Right cardiac atrium (tissue), 5 donors: ENCODE results near the gene TFG. TPM values are rescaled to one million over a fixed set of nuclear protein-coding genes. Genes with fewer than 3 reads are reported as not detected.

Experiments
- ATAC-seq, 2 donors: fragments of 200-7000 bp; cut with Tn5 transposase; one replicate each; pipeline versions ENCODE4 v1.8.0 to v1.9.1; 2020; ENCODE audit warnings: moderate library complexity in 2 of 2, mild to moderate bottlenecking in 1 of 2
- DNase-seq, 3 donors: peaks; one replicate each; pipeline ENCODE4 v3.0.0-alpha.2; 2020
- H3K27ac ChIP-seq: one replicate; pipeline ENCODE4 v1.5.1; 2013; ENCODE audit warnings: mild to moderate bottlenecking, low read length, control low read depth, moderate library complexity
- H3K27me3 ChIP-seq: one replicate; pipeline ENCODE4 v1.6.1; 2013; ENCODE audit not compliant: control insufficient read depth, insufficient read depth
- H3K4me1 ChIP-seq: one replicate; pipeline ENCODE4 v1.6.1; 2013; ENCODE audit warnings: low read length; ENCODE audit not compliant: control insufficient read depth, insufficient read depth
- H3K4me3 ChIP-seq: one replicate; pipeline ENCODE4 v1.5.1; 2013; ENCODE audit warnings: low read length, control low read depth
- H3K9me3 ChIP-seq: one replicate; pipeline ENCODE4 v1.6.1; 2013; ENCODE audit warnings: low read length; ENCODE audit not compliant: control insufficient read depth
- WGBS: extraction: QIAGEN DNeasy Blood & Tissue Kit; methylation state at CpG from one replicate; pipeline ENCODE4 v1.1.7; 2013; 5-methylcytosine and 5-hydroxymethylcytosine counted together
- intact Hi-C, 4 donors: fragments of 100-400 bp; cut with DNase I; formaldehyde crosslinking; loops; one replicate each; pipeline versions ENCODE4 v1.11.0 to v1.14.0; 2022 to 2023
- polyA plus RNA-seq: library from polyadenylated mRNA; stranded (reverse); fragments of 200-250 nt; gene quantifications from one replicate; pipeline ENCODE4 v1.2.3, GENCODE V29; 2013
- total RNA-seq, 4 donors: library from RNA; stranded (reverse); fragmentation: NEBNext Ultra II Directional; extraction: Animal tissue kit (Norgen Biotek cat#: 25700); gene quantifications; one replicate each; pipeline ENCODE4 v1.2.1, GENCODE V29; 2021
- donor health status: healthy with polysubstance abuse.
- donor health status: DM: no; HTN: yes; CAD: no.
- donor health status: DM: no; HTN: no; CAD: no.
- donor health status: DM: no; HTN: yes; CAD: no; lungs with severe emphysema.
- donor health status: DM: yes; HTN: yes; CAD: no.

Gene TFG
- total and polyA plus RNA-seq, 5 donors = 81.6 to 98.6 (median 89.0) TPM

- no peaks in the 10 kb centered on the region for H3K9me3 ChIP-seq
- no peak overlapping the region for H3K4me3 ChIP-seq
- peaks cover 3% of the 10 kb centered on the region for H3K4me1 ChIP-seq
- DNase-seq (peak; percentile 51 to 77 (median 57)), ATAC-seq (peak; percentile 40 to 57)
- H3K27me3 ChIP-seq = no peaks in the 10 kb centered on the region
- no peak overlapping the region for H3K27ac ChIP-seq
- intact Hi-C loops = no loop called here
- 21% methylated on average over 2 of the region's 2 CpGs for WGBS
Measured at GRCh38 chr3:100756441-100756840, 47.1 kb downstream of the TFG start.

- Histone ChIP-seq H3K27ac (no peak overlapping the region), H3K27me3 (no peaks in the 10 kb centered on the region), H3K9me3 (no peaks in the 10 kb centered on the region), H3K4me3 (no peak overlapping the region), H3K4me1 (peaks cover 3% of the 10 kb centered on the region)
- DNase-seq (no peak), ATAC-seq (peak in 1 of 2 donors; percentile 28)
- WGBS = 50% methylated on average over 3 of the region's 3 CpGs
- intact Hi-C loops = no loop called here
Measured at GRCh38 chr3:100759159-100759558, 49.9 kb downstream of the TFG start.

GRCh38 chr3:100759950-100760349, 50.7 kb downstream of the TFG start:
- DNase-seq = no peak
- intact Hi-C loops = no loop called here
- Histone ChIP-seq H3K27ac (no peak overlapping the region), H3K4me1 (peaks cover 3% of the 10 kb centered on the region), H3K27me3 (no peaks in the 10 kb centered on the region), H3K9me3 (no peaks in the 10 kb centered on the region), H3K4me3 (no peak overlapping the region)
- ATAC-seq = no peak

- 39% methylated on average over 4 of the region's 4 CpGs for WGBS
- no peaks in the 10 kb centered on the region for H3K27me3 ChIP-seq
- ATAC-seq = peak in 1 of 2 donors; percentile 34
- H3K4me1 ChIP-seq = peaks cover 3% of the 10 kb centered on the region
- no peaks in the 10 kb centered on the region for H3K9me3 ChIP-seq
- no peak overlapping the region for H3K4me3 ChIP-seq
- no peak overlapping the region for H3K27ac ChIP-seq
- DNase-seq = no peak
- intact Hi-C loops = no loop called here
Measured at GRCh38 chr3:100760377-100760776, 51.1 kb downstream of the TFG start.

GRCh38 chr3:100761211-100761942, 52.1 kb downstream of the TFG start:
- DNase-seq = no peak
- ATAC-seq = peak; percentile 48 to 63
- WGBS = 65% methylated on average over 1 of the region's 1 CpG
- no peak overlapping the region for H3K27ac ChIP-seq
- no peak overlapping the region for H3K4me3 ChIP-seq
- H3K4me1 ChIP-seq = peaks cover 3% of the 10 kb centered on the region
- intact Hi-C loops = no loop called here
- no peaks in the 10 kb centered on the region for H3K9me3 ChIP-seq
- H3K27me3 ChIP-seq = no peaks in the 10 kb centered on the region

GRCh38 chr3:100761951-100762350, 52.7 kb downstream of the TFG start:
- H3K27ac ChIP-seq = no peak overlapping the region
- no peak overlapping the region for H3K4me3 ChIP-seq
- peaks cover 3% of the 10 kb centered on the region for H3K4me1 ChIP-seq
- DNase-seq (no peak), ATAC-seq (no peak)
- intact Hi-C loops = no loop called here
- H3K9me3 ChIP-seq = no peaks in the 10 kb centered on the region
- H3K27me3 ChIP-seq = no peaks in the 10 kb centered on the region

- Histone ChIP-seq H3K27ac (no peak overlapping the region), H3K27me3 (no peaks in the 10 kb centered on the region), H3K9me3 (no peaks in the 10 kb centered on the region), H3K4me3 (no peak overlapping the region), H3K4me1 (no peaks in the 10 kb centered on the region)
- ATAC-seq (no peak), DNase-seq (no peak)
- 88% methylated on average over 3 of the region's 3 CpGs for WGBS
- intact Hi-C loops = no loop called here
Measured at GRCh38 chr3:100765437-100765975, 56.2 kb downstream of the TFG start.

GRCh38 chr3:100766069-100766468, 56.8 kb downstream of the TFG start:
- intact Hi-C loops = no loop called here
- H3K4me1 ChIP-seq = no peaks in the 10 kb centered on the region
- H3K27ac ChIP-seq = no peak overlapping the region
- ATAC-seq (no peak), DNase-seq (no peak)
- 96% methylated on average over 2 of the region's 2 CpGs for WGBS
- no peak overlapping the region for H3K4me3 ChIP-seq
- no peaks in the 10 kb centered on the region for H3K9me3 ChIP-seq
- H3K27me3 ChIP-seq = no peaks in the 10 kb centered on the region

GRCh38 chr3:100769693-100770092, 60.4 kb downstream of the TFG start:
- Histone ChIP-seq H3K4me1 (no peaks in the 10 kb centered on the region), H3K9me3 (no peaks in the 10 kb centered on the region), H3K4me3 (no peak overlapping the region), H3K27me3 (no peaks in the 10 kb centered on the region), H3K27ac (no peak overlapping the region)
- ATAC-seq = no peak
- 78% methylated on average over 3 of the region's 3 CpGs for WGBS
- DNase-seq = no peak
- intact Hi-C loops = no loop called here

- ATAC-seq = no peak
- Histone ChIP-seq H3K4me1 (no peaks in the 10 kb centered on the region), H3K4me3 (no peak overlapping the region), H3K9me3 (no peaks in the 10 kb centered on the region), H3K27ac (no peak overlapping the region), H3K27me3 (no peaks in the 10 kb centered on the region)
- DNase-seq = no peak
- WGBS = 95% methylated on average over 3 of the region's 3 CpGs
- intact Hi-C loops = no loop called here
Measured at GRCh38 chr3:100775226-100775625, 65.9 kb downstream of the TFG start.

GRCh38 chr3:100775669-100776068, 66.4 kb downstream of the TFG start:
- H3K4me3 ChIP-seq = no peak overlapping the region
- no peaks in the 10 kb centered on the region for H3K4me1 ChIP-seq
- intact Hi-C loops = no loop called here
- DNase-seq (no peak), ATAC-seq (no peak)
- no peak overlapping the region for H3K27ac ChIP-seq
- no peaks in the 10 kb centered on the region for H3K27me3 ChIP-seq
- no peaks in the 10 kb centered on the region for H3K9me3 ChIP-seq
